Measurements from ENCODE around the gene HYAL3. TPM values are rescaled to one million over a fixed set of nuclear protein-coding genes. Genes with fewer than 3 reads are reported as not detected.

HYAL3 gene
- total and polyA plus RNA-seq, 2 experiments from 2014 or later, result 2.4 to 7.1 TPM

- DNase-seq (ENCODE audit: low spot score) (no peak), ATAC-seq (no peak)
- H3K27me3 ChIP-seq (ENCODE audit: insufficient read depth), result no peaks in the 10 kb centered on the region
- no peak overlapping the region for H2AFZ ChIP-seq
- peaks cover 18% of the 10 kb centered on the region for H3K4me1 ChIP-seq (ENCODE audit: insufficient read depth)
- H3K4me2 ChIP-seq, result no peak overlapping the region
- H4K20me1 ChIP-seq (replicated peaks; ENCODE audit: insufficient read depth), result peaks cover 8% of the 10 kb centered on the region; the same call in 1 of the 2 replicates
- no peak overlapping the region for H3K4me3 ChIP-seq
- Mint-ChIP-seq H3K4me1 (peaks cover 32% of the 10 kb centered on the region), H3K27ac (no peak overlapping the region), H3K27me3 (ENCODE audit: insufficient read depth, low read depth, poor library complexity) (peaks cover 16% of the 10 kb centered on the region), H3K9me3 (no peaks in the 10 kb centered on the region), H3K36me3 (ENCODE audit: low read depth) (peaks cover 31% of the 10 kb centered on the region), H3K4me3 (peak overlapping the region; percentile 51)
- H3K9me2 ChIP-seq (ENCODE audit: insufficient read depth), result no peaks in the 10 kb centered on the region
- H3K79me2 ChIP-seq (replicated peaks; ENCODE audit: insufficient read depth), result peaks cover 13% of the 10 kb centered on the region
- peaks cover 33% of the 10 kb centered on the region; the same call in 1 of the 2 replicates for H3F3A ChIP-seq (replicated peaks; ENCODE audit: low read depth)
- TF ChIP-seq CTCF (conservative IDR thresholded peaks at IDR 0.05; ENCODE audit: low read depth in 2 of 2) (no peak), EZH2 (IDR thresholded peaks at IDR 0.05; ENCODE audit: low read depth, unreplicated experiment) (no peak), REST (IDR thresholded peaks at IDR 0.05; ENCODE audit: unreplicated experiment) (no peak), ETS1 (IDR thresholded peaks at IDR 0.05) (no peak), ZNF331 (CRISPR knock-in tag; IDR thresholded peaks at IDR 0.05; ENCODE audit: low read depth) (no peak), STAT1 (IDR thresholded peaks at IDR 0.05; ENCODE audit: unreplicated experiment) (no peak), ZNF462 (CRISPR knock-in tag; IDR thresholded peaks at IDR 0.05) (no peak), CREB1 (CRISPR knock-in tag; IDR thresholded peaks at IDR 0.05; ENCODE audit: low read depth) (no peak), NANOG (IDR thresholded peaks at IDR 0.05; ENCODE audit: borderline replicate concordance) (no peak), EZH2phosphoT487 (IDR thresholded peaks at IDR 0.05; ENCODE audit: unreplicated experiment) (no peak), POLR2AphosphoS5 (IDR thresholded peaks at IDR 0.05; ENCODE audit: low read depth) (no peak), ZNF114 (CRISPR knock-in tag; IDR thresholded peaks at IDR 0.05) (no peak)
- no peak overlapping the region for H3K27ac ChIP-seq (ENCODE audit: low read depth)
- peaks cover 4% of the 10 kb centered on the region for H3K36me3 ChIP-seq (ENCODE audit: insufficient read depth)
Measured at GRCh38 chr3:50326182-50326541, 27.0 kb upstream of the HYAL3 start.

Data from GM23338 (cell line).